ENCODE results near the gene SYCE1. TPM values are rescaled to one million over a fixed set of nuclear protein-coding genes. Genes with fewer than 3 reads are reported as not detected.

Gene SYCE1
- not detected for polyA plus RNA-seq (2013, experiment 1 of 2)
- not detected for polyA plus RNA-seq (2013, experiment 2 of 2)

- no peak within 1 kb of the TSS for H3K27ac ChIP-seq (ENCODE audit: low read length, poor library complexity, severe bottlenecking)
- H3K23ac ChIP-seq (ENCODE audit: low read length in 2 of 2) = no peak within 1 kb of the TSS
- H3K14ac ChIP-seq (ENCODE audit: low read length in 2 of 2) = no peak within 1 kb of the TSS
- no peak within 1 kb of the TSS for H3K4me2 ChIP-seq (ENCODE audit: low read length, poor library complexity, severe bottlenecking)
- DNase-seq = no peak
- H3K27me3 ChIP-seq (ENCODE audit: control insufficient read depth in 1 of 2, insufficient read depth in 1 of 2, low read length in 2 of 2) = no peaks in the 10 kb centered on the region
- no peak within 1 kb of the TSS for H2BK15ac ChIP-seq (ENCODE audit: low read depth, poor library complexity, severe bottlenecking)
- H3K9ac ChIP-seq (ENCODE audit: low read length) = no peak within 1 kb of the TSS
- H3K4ac ChIP-seq (ENCODE audit: low read depth in 1 of 2, low read length in 2 of 2) = no peak within 1 kb of the TSS
- no peaks in the 10 kb centered on the region for H3K4me1 ChIP-seq (ENCODE audit: control insufficient read depth, insufficient read depth, low read depth, low read length)
- H3K4me3 ChIP-seq (ENCODE audit: insufficient read depth in 1 of 2, low read depth in 1 of 2, low read length in 2 of 2) = no peak within 1 kb of the TSS
- H2AFZ ChIP-seq (ENCODE audit: low read depth, low read length) = no peak within 1 kb of the TSS
- H4K8ac ChIP-seq (ENCODE audit: low read length) = no peak within 1 kb of the TSS
- no peak within 1 kb of the TSS for H4K91ac ChIP-seq (ENCODE audit: low read length)
- 95% methylated on average over 77 of the region's 77 CpGs for WGBS
- no peaks in the 10 kb centered on the region for H3K9me3 ChIP-seq (ENCODE audit: control insufficient read depth, low read length)
- no peak within 1 kb of the TSS for H2BK5ac ChIP-seq (ENCODE audit: low read depth, low read length, poor library complexity, severe bottlenecking)
- no peak within 1 kb of the TSS for H2BK12ac ChIP-seq (ENCODE audit: low read length in 2 of 2)
- H2AK5ac ChIP-seq (ENCODE audit: low read length, severe bottlenecking) = no peak within 1 kb of the TSS
- no peaks in the 10 kb centered on the region for H3K79me1 ChIP-seq (replicated peaks; ENCODE audit: low read length, poor library complexity, severe bottlenecking)
- H3K36me3 ChIP-seq (ENCODE audit: control insufficient read depth in 1 of 2, insufficient read depth in 2 of 2, low read depth in 1 of 2, low read length in 2 of 2) = peaks cover 0 to 2% of the 10 kb centered on the region in 2 experiments
- no peak within 1 kb of the TSS for H3K18ac ChIP-seq (ENCODE audit: low read depth in 1 of 2, low read length in 2 of 2)
- H2BK120ac ChIP-seq (ENCODE audit: low read depth, low read length) = no peak within 1 kb of the TSS
Observed at GRCh38 chr10:133565441-133566294, at the start of gene SYCE1. TSS of gene SYCE1 (minus strand) at chr10:133565583. CDS start at chr10:133565529, 54 bp downstream.

GRCh38 chr10:133614830-133615580 is 49.6 kb upstream of the SYCE1 start:
- no peak overlapping the region for H3K14ac ChIP-seq (ENCODE audit: low read length in 2 of 2)
- WGBS = 80% methylated on average over 10 of the region's 10 CpGs
- H3K23ac ChIP-seq (ENCODE audit: low read length in 2 of 2) = no peak overlapping the region
- no peak overlapping the region for H3K27ac ChIP-seq (ENCODE audit: low read length, poor library complexity, severe bottlenecking)
- H3K4me2 ChIP-seq (ENCODE audit: low read length, poor library complexity, severe bottlenecking) = no peak overlapping the region
- H3K4me3 ChIP-seq (ENCODE audit: insufficient read depth in 1 of 2, low read depth in 1 of 2, low read length in 2 of 2) = no peak overlapping the region
- no peaks in the 10 kb centered on the region for H3K79me1 ChIP-seq (replicated peaks; ENCODE audit: low read length, poor library complexity, severe bottlenecking)
- H4K91ac ChIP-seq (ENCODE audit: low read length) = no peak overlapping the region
- H3K9ac ChIP-seq (ENCODE audit: low read length) = no peak overlapping the region
- H3K9me3 ChIP-seq (ENCODE audit: control insufficient read depth, low read length) = no peaks in the 10 kb centered on the region
- H3K27me3 ChIP-seq (ENCODE audit: control insufficient read depth in 1 of 2, insufficient read depth in 1 of 2, low read length in 2 of 2) = peaks cover 3 to 22% of the 10 kb centered on the region in 2 experiments
- H3K36me3 ChIP-seq (ENCODE audit: control insufficient read depth in 1 of 2, insufficient read depth in 2 of 2, low read depth in 1 of 2, low read length in 2 of 2) = no peaks in the 10 kb centered on the region
- H3K18ac ChIP-seq (ENCODE audit: low read depth in 1 of 2, low read length in 2 of 2) = no peak overlapping the region
- no peaks in the 10 kb centered on the region for H3K4me1 ChIP-seq (ENCODE audit: control insufficient read depth, insufficient read depth, low read depth, low read length)
- H3K4ac ChIP-seq (ENCODE audit: low read depth in 1 of 2, low read length in 2 of 2) = no peak overlapping the region
- no peak for DNase-seq
- H4K8ac ChIP-seq (ENCODE audit: low read length) = no peak overlapping the region
- H2BK15ac ChIP-seq (ENCODE audit: low read depth, poor library complexity, severe bottlenecking) = no peak overlapping the region
- no peak overlapping the region for H2AK5ac ChIP-seq (ENCODE audit: low read length, severe bottlenecking)
- no peak overlapping the region for H2BK120ac ChIP-seq (ENCODE audit: low read depth, low read length)
- no peak overlapping the region for H2BK12ac ChIP-seq (ENCODE audit: low read length in 2 of 2)
- no peak overlapping the region for H2BK5ac ChIP-seq (ENCODE audit: low read depth, low read length, poor library complexity, severe bottlenecking)
- no peak overlapping the region for H2AFZ ChIP-seq (ENCODE audit: low read depth, low read length)

- no peak overlapping the region for H3K4me3 ChIP-seq (ENCODE audit: insufficient read depth in 1 of 2, low read depth in 1 of 2, low read length in 2 of 2)
Observed at GRCh38 chr10:133613699-133614098, 48.3 kb upstream of the SYCE1 start.

GRCh38 chr10:133611079-133611478 is 45.7 kb upstream of the SYCE1 start:
- H3K79me1 ChIP-seq (replicated peaks; ENCODE audit: low read length, poor library complexity, severe bottlenecking) = no peaks in the 10 kb centered on the region
- no peak overlapping the region for H2BK12ac ChIP-seq (ENCODE audit: low read length in 2 of 2)
- H2BK5ac ChIP-seq (ENCODE audit: low read depth, low read length, poor library complexity, severe bottlenecking) = no peak overlapping the region
- no peak overlapping the region for H4K8ac ChIP-seq (ENCODE audit: low read length)
- no peak overlapping the region for H2BK15ac ChIP-seq (ENCODE audit: low read depth, poor library complexity, severe bottlenecking)
- WGBS = 48% methylated on average over 4 of the region's 4 CpGs
- H3K9ac ChIP-seq (ENCODE audit: low read length) = no peak overlapping the region
- H3K23ac ChIP-seq (ENCODE audit: low read length in 2 of 2) = no peak overlapping the region
- H2AK5ac ChIP-seq (ENCODE audit: low read length, severe bottlenecking) = no peak overlapping the region
- no peak overlapping the region for H4K91ac ChIP-seq (ENCODE audit: low read length)
- no peak overlapping the region for H3K4ac ChIP-seq (ENCODE audit: low read depth in 1 of 2, low read length in 2 of 2)
- no peak overlapping the region for H3K14ac ChIP-seq (ENCODE audit: low read length in 2 of 2)
- H2AFZ ChIP-seq (ENCODE audit: low read depth, low read length) = no peak overlapping the region
- no peak overlapping the region for H3K4me2 ChIP-seq (ENCODE audit: low read length, poor library complexity, severe bottlenecking)
- no peaks in the 10 kb centered on the region for H3K36me3 ChIP-seq (ENCODE audit: control insufficient read depth in 1 of 2, insufficient read depth in 2 of 2, low read depth in 1 of 2, low read length in 2 of 2)
- no peak overlapping the region for H3K27ac ChIP-seq (ENCODE audit: low read length, poor library complexity, severe bottlenecking)
- no peak overlapping the region for H3K4me3 ChIP-seq (ENCODE audit: insufficient read depth in 1 of 2, low read depth in 1 of 2, low read length in 2 of 2)
- peaks cover 3 to 51% of the 10 kb centered on the region in 2 experiments for H3K27me3 ChIP-seq (ENCODE audit: control insufficient read depth in 1 of 2, insufficient read depth in 1 of 2, low read length in 2 of 2)
- H3K9me3 ChIP-seq (ENCODE audit: control insufficient read depth, low read length) = peaks cover 2% of the 10 kb centered on the region
- no peak for DNase-seq
- no peak overlapping the region for H2BK120ac ChIP-seq (ENCODE audit: low read depth, low read length)
- H3K4me1 ChIP-seq (ENCODE audit: control insufficient read depth, insufficient read depth, low read depth, low read length) = no peaks in the 10 kb centered on the region
- H3K18ac ChIP-seq (ENCODE audit: low read depth in 1 of 2, low read length in 2 of 2) = no peak overlapping the region

More at GRCh38 chr10:133613699-133614098, 48.3 kb upstream of the SYCE1 start:
- H3K27me3 ChIP-seq (ENCODE audit: control insufficient read depth in 1 of 2, insufficient read depth in 1 of 2, low read length in 2 of 2) = peaks cover 3 to 28% of the 10 kb centered on the region in 2 experiments
- no peaks in the 10 kb centered on the region for H3K36me3 ChIP-seq (ENCODE audit: control insufficient read depth in 1 of 2, insufficient read depth in 2 of 2, low read depth in 1 of 2, low read length in 2 of 2)
- no peak overlapping the region for H2AK5ac ChIP-seq (ENCODE audit: low read length, severe bottlenecking)
- no peak overlapping the region for H2BK12ac ChIP-seq (ENCODE audit: low read length in 2 of 2)
- H3K9me3 ChIP-seq (ENCODE audit: control insufficient read depth, low read length) = no peaks in the 10 kb centered on the region
- H3K23ac ChIP-seq (ENCODE audit: low read length in 2 of 2) = no peak overlapping the region
- no peak overlapping the region for H2BK120ac ChIP-seq (ENCODE audit: low read depth, low read length)
- no peak for DNase-seq
- H3K18ac ChIP-seq (ENCODE audit: low read depth in 1 of 2, low read length in 2 of 2) = no peak overlapping the region
- H2AFZ ChIP-seq (ENCODE audit: low read depth, low read length) = no peak overlapping the region
- no peak overlapping the region for H3K4ac ChIP-seq (ENCODE audit: low read depth in 1 of 2, low read length in 2 of 2)
- no peaks in the 10 kb centered on the region for H3K79me1 ChIP-seq (replicated peaks; ENCODE audit: low read length, poor library complexity, severe bottlenecking)
- WGBS = 60% methylated on average over 6 of the region's 6 CpGs
- no peak overlapping the region for H4K91ac ChIP-seq (ENCODE audit: low read length)
- H3K27ac ChIP-seq (ENCODE audit: low read length, poor library complexity, severe bottlenecking) = no peak overlapping the region
- H2BK5ac ChIP-seq (ENCODE audit: low read depth, low read length, poor library complexity, severe bottlenecking) = no peak overlapping the region
- H3K4me1 ChIP-seq (ENCODE audit: control insufficient read depth, insufficient read depth, low read depth, low read length) = no peaks in the 10 kb centered on the region
- H4K8ac ChIP-seq (ENCODE audit: low read length) = no peak overlapping the region
- no peak overlapping the region for H3K9ac ChIP-seq (ENCODE audit: low read length)
- H2BK15ac ChIP-seq (ENCODE audit: low read depth, poor library complexity, severe bottlenecking) = no peak overlapping the region
- H3K4me2 ChIP-seq (ENCODE audit: low read length, poor library complexity, severe bottlenecking) = no peak overlapping the region
- H3K14ac ChIP-seq (ENCODE audit: low read length in 2 of 2) = no peak overlapping the region
